Activated T-helper 1 cell treated with anti-CD3 and anti-CD28 coated beads, Interleukin-12 subunit alpha, Interleukin-12 subunit beta, Interleukin-2, Interleukin-4 antibody, amounts not matched to agents 30 ng/mL and 10 ng/mL and 1 ng/mL, durations not matched to agents 14 hours and 24 hours and 36 hours (primary cell): Measurements from ENCODE around the gene POLH. TPM values are rescaled to one million over a fixed set of nuclear protein-coding genes. Genes with fewer than 3 reads are reported as not detected.
"Not testable (repeated sequence)": the region's sequence is repeated elsewhere in the genome, so short reads cannot be mapped to it uniquely, and the experiment has no call there.

Experiments
- DNase-seq: peaks from one replicate; pipeline ENCODE4 v3.0.0; 2021; ENCODE audit warnings: low spot score
- H3K27ac Mint-ChIP-seq: one replicate; pipeline ENCODE4 v1.8.0; 2021; ENCODE audit warnings: mild to moderate bottlenecking, mixed read lengths
- H3K27me3 Mint-ChIP-seq: one replicate; pipeline ENCODE4 v1.8.0; 2022; ENCODE audit warnings: mild to moderate bottlenecking, moderate library complexity, mixed read lengths; ENCODE audit not compliant: insufficient read depth
- H3K36me3 Mint-ChIP-seq: one replicate; pipeline ENCODE4 v1.8.0; 2021; ENCODE audit warnings: low read depth, mixed read lengths
- H3K4me1 Mint-ChIP-seq: one replicate; pipeline ENCODE4 v1.8.0; 2021; ENCODE audit warnings: low read depth, mixed read lengths
- H3K4me3 Mint-ChIP-seq: one replicate; pipeline ENCODE4 v1.8.0; 2021; ENCODE audit warnings: mild to moderate bottlenecking, moderate library complexity, mixed read lengths
- H3K9me3 Mint-ChIP-seq: one replicate; pipeline ENCODE4 v1.8.0; 2021; ENCODE audit warnings: mixed read lengths
- intact Hi-C: fragments of 100-400 bp; cut with micrococcal nuclease; formaldehyde crosslinking; loops from one replicate; pipeline ENCODE4 v1.15.1; 2024
- total RNA-seq: library from RNA; stranded (reverse); gene quantifications from 2 replicates; pipeline ENCODE4 v1.2.3, GENCODE V29; 2022

POLH gene
- total RNA-seq, 1 donor from 2014 or later, result 39.1 TPM

DNA sequence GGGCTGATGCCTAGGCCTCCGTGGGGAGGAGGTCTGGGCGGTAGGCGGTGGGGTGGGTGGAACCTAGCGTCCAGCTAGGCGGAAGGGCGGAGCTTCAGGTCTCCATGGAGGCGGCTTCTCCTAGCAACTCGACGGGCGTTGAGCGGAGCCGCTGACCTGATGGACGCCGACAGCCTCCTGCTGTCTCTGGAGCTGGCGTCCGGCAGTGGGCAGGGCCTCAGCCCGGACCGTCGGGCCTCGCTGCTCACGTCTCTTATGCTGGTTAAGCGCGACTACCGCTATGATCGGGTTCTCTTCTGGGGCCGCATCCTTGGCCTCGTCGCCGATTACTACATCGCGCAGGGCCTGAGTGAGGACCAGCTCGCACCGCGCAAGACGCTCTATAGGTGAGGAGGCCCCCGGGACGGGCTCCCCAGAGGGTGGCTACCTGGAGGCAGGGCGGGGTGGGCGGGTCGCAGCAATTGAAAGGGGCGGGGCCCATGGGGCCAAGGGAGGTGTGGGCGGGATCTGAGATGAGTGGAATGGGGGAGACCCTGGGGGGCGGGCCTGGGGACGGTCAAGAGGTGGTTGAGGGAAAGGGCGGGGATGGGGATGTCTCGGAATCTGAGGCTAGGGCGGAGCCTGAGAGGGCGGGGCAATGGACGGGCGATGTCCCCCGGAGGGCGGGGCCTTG, 69.1 kb downstream of the POLH start, which contains the start of gene RSPH9:
RSPH9 (plus strand) TSS at position 97 of the 673 bp plus-strand sequence; CDS start at position 160, 63 bp downstream.
- Mint-ChIP-seq H3K36me3 (peaks cover 18% of the 10 kb centered on the region), H3K27me3 (peaks cover 3% of the 10 kb centered on the region), H3K9me3 (no peaks in the 10 kb centered on the region), H3K4me1 (peaks cover 25% of the 10 kb centered on the region), H3K4me3 (peak within 1 kb of the TSS; percentile 87), H3K27ac (peak within 1 kb of the TSS; percentile 72)
- peak; percentile 63 for DNase-seq
- intact Hi-C loops, result loop anchor here (1.0 to 2.0 kb wide), 3 partner anchors 10 to 42 kb away; partner anchors contain the start of genes MAD2L1BP and MRPS18A

GRCh38 chr6:43645613-43645964, 69.6 kb downstream of the POLH start:
- intact Hi-C loops, result loop anchor here (1.0 to 2.0 kb wide), 3 partner anchors 10 to 41 kb away; partner anchors contain the start of genes MAD2L1BP and MRPS18A
- Mint-ChIP-seq H3K9me3 (no peaks in the 10 kb centered on the region), H3K27ac (peak overlapping the region; percentile 72), H3K4me1 (peaks cover 20% of the 10 kb centered on the region), H3K4me3 (peak overlapping the region; percentile 87), H3K27me3 (peaks cover 3% of the 10 kb centered on the region), H3K36me3 (peaks cover 13% of the 10 kb centered on the region)
- no peak for DNase-seq

GRCh38 chr6:43647613-43648012, 71.6 kb downstream of the POLH start:
- intact Hi-C loops, result no loop called here
- DNase-seq, result no peak
- peaks cover 6% of the 10 kb centered on the region for H3K36me3 Mint-ChIP-seq

DNA sequence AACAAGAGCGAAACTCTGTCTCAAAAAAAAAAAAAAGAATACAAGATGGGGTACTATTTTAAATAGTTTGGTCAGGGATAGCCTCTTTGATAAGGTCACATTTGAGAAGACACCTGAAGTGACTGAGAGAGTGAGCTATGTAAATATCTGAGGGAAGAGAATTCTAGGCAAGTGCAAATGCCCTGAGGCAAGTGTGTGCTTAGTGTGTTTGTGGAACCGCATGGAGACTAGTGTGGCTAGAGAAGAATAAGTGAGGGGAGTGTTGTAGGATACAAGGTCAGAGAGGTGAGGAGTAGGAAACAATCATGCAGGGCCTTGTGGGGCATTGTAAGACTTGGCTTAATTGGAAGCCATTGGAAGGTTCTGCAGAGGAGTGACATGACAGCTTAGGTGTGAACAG, 72.3 kb downstream of the POLH start:
- intact Hi-C loops, result no loop called here
- H3K27me3 Mint-ChIP-seq, result peaks cover 3% of the 10 kb centered on the region
- H3K27ac Mint-ChIP-seq, result no peak overlapping the region

More at GRCh38 chr6:43647613-43648012, 71.6 kb downstream of the POLH start:
- Mint-ChIP-seq H3K4me3 (no peak overlapping the region), H3K27ac (no peak overlapping the region), H3K27me3 (peaks cover 3% of the 10 kb centered on the region), H3K4me1 (peaks cover 15% of the 10 kb centered on the region), H3K9me3 (no peaks in the 10 kb centered on the region)

GRCh38 chr6:43652822-43653221, 76.8 kb downstream of the POLH start:
- DNase-seq, H3K4me1 Mint-ChIP-seq, H3K27ac Mint-ChIP-seq, H3K27me3 Mint-ChIP-seq, H3K9me3 Mint-ChIP-seq, H3K4me3 Mint-ChIP-seq, H3K36me3 Mint-ChIP-seq, intact Hi-C loops: not testable (repeated sequence)

More for the DNA sequence above, 72.3 kb downstream of the POLH start:
- no peak for DNase-seq
- Mint-ChIP-seq H3K4me1 (peaks cover 15% of the 10 kb centered on the region), H3K9me3 (no peaks in the 10 kb centered on the region), H3K4me3 (no peak overlapping the region), H3K36me3 (no peaks in the 10 kb centered on the region)

GRCh38 chr6:43657221-43657802, 81.3 kb downstream of the POLH start:
- Mint-ChIP-seq H3K27me3 (peaks cover 8% of the 10 kb centered on the region), H3K36me3 (no peaks in the 10 kb centered on the region), H3K9me3 (no peaks in the 10 kb centered on the region), H3K27ac (no peak overlapping the region), H3K4me1 (peaks cover 6% of the 10 kb centered on the region), H3K4me3 (no peak overlapping the region)
- intact Hi-C loops, result no loop called here
- no peak for DNase-seq

- Mint-ChIP-seq H3K27me3 (peaks cover 8% of the 10 kb centered on the region), H3K4me3 (no peak overlapping the region), H3K27ac (no peak overlapping the region), H3K4me1 (peaks cover 13% of the 10 kb centered on the region), H3K36me3 (no peaks in the 10 kb centered on the region), H3K9me3 (no peaks in the 10 kb centered on the region)
- intact Hi-C loops, result no loop called here
- no peak for DNase-seq
These were observed 82.2 kb downstream of the POLH start for GRCh38 chr6:43658161-43658560.

- H3K27ac Mint-ChIP-seq, H3K4me3 Mint-ChIP-seq, H3K27me3 Mint-ChIP-seq, H3K36me3 Mint-ChIP-seq, H3K9me3 Mint-ChIP-seq, DNase-seq, intact Hi-C loops: not testable (repeated sequence)
- H3K4me1 Mint-ChIP-seq, result peaks cover 28% of the 10 kb centered on the region
These were observed 87.0 kb downstream of the POLH start for GRCh38 chr6:43662948-43663347.

Other genes with a start within 250 kb of the POLH start
- gene ZNF318, start 206.5 kb upstream of the POLH start, total RNA-seq, result 9.1 and 9.7 TPM in 2 replicates
- gene ABCC10, start 148.6 kb upstream of the POLH start, total RNA-seq, result 40.5 and 43.6 TPM in 2 replicates
- 1.5 and 2.0 TPM in 2 replicates for gene DLK2, start 120.6 kb upstream of the POLH start, total RNA-seq
- gene TJAP1, start 98.6 kb upstream of the POLH start, total RNA-seq, result 43.4 and 48.2 TPM in 2 replicates
- gene LRRC73, start 65.8 kb upstream of the POLH start, total RNA-seq, result 0.10 and 0.12 TPM in 2 replicates
- 60.2 and 62.5 TPM in 2 replicates for gene YIPF3, start 59.3 kb upstream of the POLH start, total RNA-seq
- 85.8 and 98.0 TPM in 2 replicates for gene POLR1C, start 59.1 kb upstream of the POLH start, total RNA-seq
- gene XPO5, start 147 bp upstream of the POLH start, total RNA-seq, result 135 and 149 TPM in 2 replicates
- 72.4 and 73.0 TPM in 2 replicates for gene GTPBP2, start 53.1 kb downstream of the POLH start, total RNA-seq
- 34.8 and 39.0 TPM in 2 replicates for gene MAD2L1BP, start 59.7 kb downstream of the POLH start, total RNA-seq
- gene RSPH9, start 68.9 kb downstream of the POLH start, total RNA-seq, result not detected in 2 replicates
- 55.0 and 55.9 TPM in 2 replicates for gene MRPS18A, start 111.6 kb downstream of the POLH start, total RNA-seq
- gene VEGFA, start 194.0 kb downstream of the POLH start, total RNA-seq, result 42.3 and 43.2 TPM in 2 replicates